WI38 (cell line): Measurements from ENCODE around the gene LIN28B.

ENCODE experiments used
- H3K4me3 ChIP-seq: 2 replicates; pipeline ENCODE4 v1.5.1; 2011; ENCODE audit warnings: low read depth, mild to moderate bottlenecking, control low read depth, low read length
- CTCF ChIP-seq: IDR thresholded peaks from 2 replicates; pipeline ENCODE4 v1.5.1; 2012; ENCODE audit warnings: low read depth, mild to moderate bottlenecking, control low read depth, low read length

Gene LIN28B

DNA sequence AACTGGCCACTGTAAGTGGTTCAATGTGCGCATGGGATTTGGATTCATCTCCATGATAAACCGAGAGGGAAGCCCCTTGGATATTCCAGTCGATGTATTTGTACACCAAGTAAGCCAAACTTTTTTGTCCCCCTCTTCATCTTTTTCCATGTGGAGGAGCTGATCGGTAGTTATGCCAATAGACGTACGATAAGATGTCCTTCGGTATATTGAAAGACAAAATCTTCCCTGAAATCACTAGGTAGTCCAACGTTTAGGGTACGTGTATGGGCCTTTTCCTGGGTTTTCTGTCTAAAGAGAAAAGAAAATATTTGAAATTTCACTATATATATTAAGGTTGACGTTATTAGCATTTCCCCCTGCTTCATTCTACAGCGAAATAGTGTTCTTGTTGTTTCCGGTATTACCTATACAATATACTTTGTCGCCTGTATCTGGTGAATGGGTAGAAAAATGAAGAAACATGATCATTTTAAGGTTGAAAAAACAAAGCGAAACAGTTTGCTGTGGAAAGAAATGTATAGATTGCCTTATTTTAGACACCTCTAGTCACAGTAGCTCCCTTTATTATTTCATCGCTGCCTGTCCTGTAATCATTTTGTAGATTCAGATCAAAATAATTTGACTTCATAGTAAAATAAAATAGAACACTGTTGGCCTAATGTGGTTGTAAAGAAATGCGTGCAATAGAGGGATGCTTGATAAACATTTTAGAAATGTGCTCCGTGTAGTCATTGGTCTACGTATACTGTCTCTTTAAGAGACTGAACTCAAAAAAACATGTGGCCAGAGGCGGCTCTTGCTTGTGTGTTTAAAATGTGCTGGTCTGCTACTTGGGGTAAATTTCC lies 1.5 kb downstream of the LIN28B start:
- no peak overlapping the region for H3K4me3 ChIP-seq
- TF ChIP-seq CTCF = no peak

DNA sequence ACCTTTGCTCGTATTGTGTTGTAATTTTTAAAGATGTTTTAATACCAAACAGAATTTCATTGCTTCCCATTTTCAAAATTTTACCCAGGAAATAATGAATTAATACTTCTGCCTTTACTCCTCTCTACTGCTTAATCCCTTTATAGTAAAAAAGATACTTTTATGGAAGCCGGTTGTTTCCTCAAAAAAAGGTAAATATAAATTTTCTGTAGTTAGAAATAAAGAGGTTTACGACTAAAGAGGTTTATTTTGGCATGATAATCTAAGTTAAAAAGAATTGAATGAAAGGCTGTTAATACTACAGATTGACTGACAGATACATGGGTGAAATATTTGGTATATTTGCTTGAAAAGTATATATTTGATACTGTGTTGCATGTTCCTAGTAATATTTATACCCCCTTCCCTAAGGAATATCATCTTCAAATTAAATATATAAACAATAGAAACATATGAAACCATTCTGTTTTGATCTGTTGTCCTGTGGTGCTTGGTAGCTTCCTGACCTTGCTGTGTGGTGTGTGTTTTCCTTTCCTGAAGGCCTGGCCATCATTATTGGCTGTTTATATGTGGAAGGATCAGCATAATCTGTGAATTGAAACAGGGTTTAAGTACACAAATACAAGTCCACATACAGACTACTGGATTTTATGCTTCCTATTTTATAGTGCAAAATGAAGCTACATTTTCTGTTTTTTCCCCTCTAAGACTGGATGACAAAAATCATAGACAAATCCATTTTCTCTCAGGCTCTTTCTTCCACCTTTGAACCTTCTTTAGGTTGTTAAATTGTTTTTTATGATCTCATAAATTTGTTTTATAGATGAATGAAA lies 2.3 kb downstream of the LIN28B start:
- H3K4me3 ChIP-seq = no peak overlapping the region
- no peak for TF ChIP-seq CTCF

DNA sequence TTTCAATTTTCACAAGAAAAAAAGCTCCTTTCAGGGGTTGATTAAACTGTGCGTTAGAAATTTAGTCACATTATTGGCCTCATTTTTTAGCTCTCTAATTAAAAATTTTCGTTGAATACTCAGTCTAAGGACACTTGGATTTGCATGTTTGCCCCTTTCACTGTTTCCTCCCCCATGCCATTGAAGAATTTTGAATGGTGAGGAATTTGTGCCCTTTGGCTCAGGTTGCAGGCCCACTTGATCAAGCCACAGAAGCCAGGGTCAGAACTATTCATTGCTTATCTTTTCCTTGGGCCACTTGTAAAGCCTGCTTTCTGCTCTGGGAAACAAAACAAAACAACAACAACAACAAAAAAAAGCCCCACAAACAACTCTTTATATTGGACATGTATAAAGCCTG lies 12.2 kb downstream of the LIN28B start:
- no peak overlapping the region for H3K4me3 ChIP-seq
- TF ChIP-seq CTCF = no peak

GRCh38 chr6:104969785-104970581 lies 13.1 kb downstream of the LIN28B start:
- TF ChIP-seq CTCF = no peak
- no peak overlapping the region for H3K4me3 ChIP-seq

- TF ChIP-seq CTCF = no peak
- no peak overlapping the region for H3K4me3 ChIP-seq
These were observed 16.5 kb downstream of the LIN28B start for GRCh38 chr6:104973404-104973803.

DNA sequence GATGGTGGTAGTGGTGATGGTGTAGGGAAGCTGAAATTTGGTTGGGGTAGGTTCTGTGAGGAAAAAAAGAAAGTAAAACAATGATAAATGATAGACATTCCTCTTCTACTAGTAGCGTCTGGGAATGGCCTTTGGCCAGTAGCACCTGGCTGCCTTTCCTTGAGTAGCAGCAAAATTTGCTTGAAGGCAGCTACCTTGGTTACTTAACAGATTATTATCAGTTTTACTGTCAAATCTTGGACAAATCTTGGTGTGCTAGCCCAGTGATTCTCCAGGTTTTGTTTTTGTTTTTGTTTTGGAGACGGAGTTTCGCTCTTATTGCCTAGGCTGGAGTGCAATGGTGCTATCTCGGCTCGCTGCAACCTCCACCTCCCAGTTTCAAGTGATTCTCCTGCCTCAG lies 26.4 kb downstream of the LIN28B start:
- no peak for TF ChIP-seq CTCF
- H3K4me3 ChIP-seq = no peak overlapping the region
